Peyer's patch (tissue), 4 donors: ENCODE measurements around the gene CCN2. TPM values are rescaled to one million over a fixed set of nuclear protein-coding genes. Genes with fewer than 3 reads are reported as not detected.
A peak's percentile ranks its signal among the peaks of the same experiment; 100 is the strongest.

Experiments used
- DNase-seq, 3 donors: peaks; one replicate each; pipeline ENCODE4 v3.0.0-alpha.2; 2017 to 2019
- H3K27ac ChIP-seq, 4 donors: fragments of 200-600 bp; sonication (generic); one replicate each; pipeline ENCODE4 v1.5.1; 2016 to 2019
- H3K27me3 ChIP-seq, 2 donors: fragments of 200-600 bp; sonication (generic); one replicate each; pipeline ENCODE4 v1.5.1; 2019
- H3K36me3 ChIP-seq, 3 donors: fragments of 200-600 bp; sonication (generic); one replicate each; pipeline ENCODE4 v1.5.1; 2016 to 2019
- H3K4me1 ChIP-seq, 4 donors: fragments of 200-600 bp; sonication (generic); one replicate each; pipeline ENCODE4 v1.5.1; 2016 to 2019
- H3K4me3 ChIP-seq, 4 donors: fragments of 200-600 bp; sonication (generic); 1 replicate in 3 of 4; 2 replicates in 1 of 4; pipeline ENCODE4 v1.5.1; 2016 to 2019; ENCODE audit warnings: mild to moderate bottlenecking in 1 of 4
- H3K9me3 ChIP-seq, 4 donors: fragments of 200-600 bp; sonication (generic); one replicate each; pipeline ENCODE4 v1.5.1; 2016 to 2019; ENCODE audit warnings: mild to moderate bottlenecking in 1 of 4
- POLR2A ChIP-seq, 2 donors: fragments of 450-650 bp; IDR thresholded peaks; one replicate each; pipeline ENCODE4 v1.5.1; 2017; ENCODE audit warnings: antibody characterized with exemption in 2 of 2, mild to moderate bottlenecking in 2 of 2, moderate library complexity in 2 of 2
- total RNA-seq, 4 donors: library from RNA; depleted of rRNA; stranded (reverse); fragments of >200 nt; gene quantifications; one replicate each; pipeline ENCODE4 v1.1.0, GENCODE V29; 2016
- TF ChIP-seq, protein P1 (sequence below), 6 experiments: fragments of 450-650 bp in 4 of 6; fragments of 200-600 bp in 2 of 6; sonication (generic) in 1 of 6; IDR thresholded peaks; one replicate each; pipeline ENCODE4 v1.5.1; 2017 to 2019; ENCODE audit warnings: antibody characterized with exemption in 6 of 6, mild to moderate bottlenecking in 3 of 6, moderate library complexity in 1 of 6

The CCN2 gene
- total RNA-seq, 4 donors from 2014 or later = 28.7 to 262 (median 72.2) TPM

DNA sequence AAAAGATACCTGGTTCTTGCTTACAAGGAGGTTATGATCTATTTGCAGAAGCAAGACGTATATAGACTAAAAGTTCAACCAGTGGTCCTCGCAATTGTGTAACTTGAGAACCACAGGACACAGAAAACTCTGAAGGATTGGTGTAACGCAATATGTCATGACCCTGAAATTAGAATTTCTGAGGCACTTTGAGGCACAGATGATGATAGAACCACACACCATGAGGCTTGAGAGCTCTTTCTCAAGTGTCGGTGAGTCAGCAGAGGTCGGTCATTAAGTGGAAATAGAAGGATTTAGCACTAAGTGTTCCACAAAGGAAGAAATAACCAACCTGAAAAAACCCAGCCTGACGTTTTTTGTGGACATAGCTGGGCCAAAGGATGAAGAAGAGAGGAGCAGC lies 15.3 kb upstream of the CCN2 start:
- no peaks in the 10 kb centered on the region for H3K27me3 ChIP-seq
- H3K4me3 ChIP-seq = no peak overlapping the region
- TF ChIP-seq, protein P1, sequence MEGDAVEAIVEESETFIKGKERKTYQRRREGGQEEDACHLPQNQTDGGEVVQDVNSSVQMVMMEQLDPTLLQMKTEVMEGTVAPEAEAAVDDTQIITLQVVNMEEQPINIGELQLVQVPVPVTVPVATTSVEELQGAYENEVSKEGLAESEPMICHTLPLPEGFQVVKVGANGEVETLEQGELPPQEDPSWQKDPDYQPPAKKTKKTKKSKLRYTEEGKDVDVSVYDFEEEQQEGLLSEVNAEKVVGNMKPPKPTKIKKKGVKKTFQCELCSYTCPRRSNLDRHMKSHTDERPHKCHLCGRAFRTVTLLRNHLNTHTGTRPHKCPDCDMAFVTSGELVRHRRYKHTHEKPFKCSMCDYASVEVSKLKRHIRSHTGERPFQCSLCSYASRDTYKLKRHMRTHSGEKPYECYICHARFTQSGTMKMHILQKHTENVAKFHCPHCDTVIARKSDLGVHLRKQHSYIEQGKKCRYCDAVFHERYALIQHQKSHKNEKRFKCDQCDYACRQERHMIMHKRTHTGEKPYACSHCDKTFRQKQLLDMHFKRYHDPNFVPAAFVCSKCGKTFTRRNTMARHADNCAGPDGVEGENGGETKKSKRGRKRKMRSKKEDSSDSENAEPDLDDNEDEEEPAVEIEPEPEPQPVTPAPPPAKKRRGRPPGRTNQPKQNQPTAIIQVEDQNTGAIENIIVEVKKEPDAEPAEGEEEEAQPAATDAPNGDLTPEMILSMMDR (IDR thresholded peaks at IDR 0.05) = no peak
- no peak for TF ChIP-seq POLR2A (IDR thresholded peaks at IDR 0.05)
- H3K27ac ChIP-seq = no peak overlapping the region
- no peak for DNase-seq
- no peaks in the 10 kb centered on the region for H3K36me3 ChIP-seq
- no peaks in the 10 kb centered on the region for H3K4me1 ChIP-seq
- no peaks in the 10 kb centered on the region for H3K9me3 ChIP-seq

- no peak for DNase-seq
- no peak overlapping the region for H3K4me3 ChIP-seq
- no peaks in the 10 kb centered on the region for H3K27me3 ChIP-seq
- TF ChIP-seq, protein P1 (IDR thresholded peaks at IDR 0.05) = no peak
- TF ChIP-seq POLR2A (IDR thresholded peaks at IDR 0.05) = no peak
- H3K4me1 ChIP-seq = no peaks in the 10 kb centered on the region
- no peak overlapping the region for H3K27ac ChIP-seq
- no peaks in the 10 kb centered on the region for H3K9me3 ChIP-seq
- no peaks in the 10 kb centered on the region for H3K36me3 ChIP-seq
These were observed 11.9 kb upstream of the CCN2 start for GRCh38 chr6:131963063-131963462.

DNA sequence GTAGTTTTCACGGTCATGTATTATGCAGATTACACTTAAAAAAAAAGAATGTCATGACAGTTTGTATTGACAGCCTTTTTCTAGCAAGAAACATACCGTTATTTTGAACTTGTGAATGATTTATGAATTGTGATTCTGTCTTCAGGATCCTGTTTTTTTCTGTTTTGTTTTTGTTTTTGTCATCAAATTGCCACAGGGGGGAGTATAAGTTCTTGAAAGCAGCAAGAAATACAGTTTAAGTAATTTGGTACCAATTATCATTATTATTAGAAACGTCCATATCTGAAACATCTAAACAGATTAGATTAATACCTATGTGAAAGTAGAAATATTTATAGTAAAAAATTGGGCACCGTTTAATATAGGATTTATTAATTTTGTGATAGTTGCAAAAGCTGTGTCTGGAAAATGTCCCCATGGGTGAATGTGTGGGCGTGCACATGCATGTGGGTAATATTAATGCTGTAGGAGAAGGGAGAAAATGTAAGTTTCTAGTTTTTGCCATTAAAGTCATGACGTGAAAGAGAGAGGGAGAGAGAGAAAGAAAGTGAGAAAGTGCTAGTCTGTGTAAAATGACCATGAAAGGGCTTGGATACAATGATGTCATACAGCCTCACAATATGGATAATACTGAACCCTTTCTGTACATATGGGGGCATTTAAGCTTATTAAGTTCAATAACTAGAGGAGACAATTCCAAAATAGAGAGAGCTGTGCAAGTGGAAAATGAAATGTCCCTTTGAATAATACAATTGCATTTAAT lies 9.4 kb upstream of the CCN2 start:
- Histone ChIP-seq H3K36me3 (no peaks in the 10 kb centered on the region), H3K27ac (no peak overlapping the region), H3K4me1 (no peaks in the 10 kb centered on the region), H3K27me3 (no peaks in the 10 kb centered on the region), H3K4me3 (no peak overlapping the region), H3K9me3 (no peaks in the 10 kb centered on the region)
- TF ChIP-seq, protein P1 (IDR thresholded peaks at IDR 0.05) = peak in 1 of 6 experiments; percentile 12
- TF ChIP-seq POLR2A (IDR thresholded peaks at IDR 0.05) = no peak
- DNase-seq = no peak

DNA sequence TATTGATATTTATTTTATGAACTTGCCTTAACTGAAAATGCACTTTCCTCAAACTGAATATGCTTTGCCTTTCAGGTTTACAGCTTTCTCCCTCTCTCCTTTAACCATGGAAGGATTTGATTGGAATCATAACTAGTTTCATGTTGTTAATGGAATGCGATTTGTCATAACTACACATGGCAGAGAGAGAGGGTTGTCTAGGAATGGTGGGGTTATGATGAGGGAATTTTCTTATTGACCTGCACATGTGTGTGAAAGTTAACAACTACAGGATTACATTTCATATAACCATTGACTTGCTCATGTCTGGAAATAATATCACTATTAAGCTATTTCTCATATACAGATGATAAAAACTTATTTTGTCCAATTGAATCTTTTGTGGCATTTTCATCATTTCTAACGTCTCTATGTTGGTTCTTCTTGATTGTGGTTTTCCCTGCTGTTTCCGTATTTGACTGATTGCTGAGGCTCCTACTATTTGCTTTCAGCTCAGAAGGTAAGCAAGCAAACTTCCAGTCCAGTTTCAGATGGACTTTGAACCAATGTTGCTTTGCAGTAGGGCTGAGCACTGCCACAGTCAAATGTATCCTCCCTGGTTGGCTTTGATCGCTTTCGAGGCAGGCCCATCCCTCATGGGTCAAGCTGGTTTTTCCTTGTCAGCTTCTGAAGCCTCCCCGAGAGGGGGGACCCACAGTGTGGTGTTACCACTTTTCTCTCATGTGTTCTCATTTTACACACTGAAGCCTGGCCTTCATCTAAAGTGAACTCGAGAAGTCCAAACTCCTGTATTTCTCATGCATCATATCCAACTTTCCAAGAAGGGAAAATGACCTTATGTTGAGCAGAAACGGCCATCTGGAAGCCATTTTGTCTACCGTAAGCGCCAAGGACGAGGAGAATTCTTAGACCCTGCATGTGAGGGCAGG lies 7.6 kb upstream of the CCN2 start:
- TF ChIP-seq POLR2A (IDR thresholded peaks at IDR 0.05) = no peak
- TF ChIP-seq, protein P1 (IDR thresholded peaks at IDR 0.05) = no peak
- Histone ChIP-seq H3K4me3 (no peak overlapping the region), H3K4me1 (no peaks in the 10 kb centered on the region), H3K36me3 (no peaks in the 10 kb centered on the region), H3K9me3 (no peaks in the 10 kb centered on the region), H3K27me3 (no peaks in the 10 kb centered on the region), H3K27ac (peak overlapping the region in 1 of 4 donors; percentile 7)
- peak in 2 of 3 donors; percentile 37 to 54 for DNase-seq

GRCh38 chr6:131958095-131958494 lies 6.9 kb upstream of the CCN2 start:
- Histone ChIP-seq H3K36me3 (no peaks in the 10 kb centered on the region), H3K4me3 (no peak overlapping the region), H3K4me1 (no peaks in the 10 kb centered on the region), H3K27me3 (no peaks in the 10 kb centered on the region), H3K9me3 (no peaks in the 10 kb centered on the region), H3K27ac (peak overlapping the region in 1 of 4 donors; percentile 7)
- no peak for DNase-seq
- TF ChIP-seq, protein P1 (IDR thresholded peaks at IDR 0.05) = no peak
